ENCODE measurements around the gene OVOL2. TPM values are rescaled to one million over a fixed set of nuclear protein-coding genes. Genes with fewer than 3 reads are reported as not detected.

The OVOL2 gene
- total RNA-seq, 2 experiments from 2014 or later, result not detected

- no peak overlapping the region for H3K27ac ChIP-seq (ENCODE audit: low read depth, low read length, poor library complexity, severe bottlenecking)
- peak overlapping the region; percentile 52; the same call in 1 of the 2 replicates for H2AFZ ChIP-seq (ENCODE audit: low read length)
- H3K4me3 ChIP-seq (ENCODE audit: low read depth, low read length, poor library complexity, severe bottlenecking), result no peak overlapping the region
- POLR2A ChIA-PET, result interaction anchor here (0.5 to 0.7 kb wide), 3 partner anchors 10 to 34 kb away, joined by 3 to 7 read pairs (median 4); no protein-coding TSS in a partner anchor
- no peak for TF ChIP-seq EZH2phosphoT487 (IDR thresholded peaks at IDR 0.05; ENCODE audit: borderline replicate concordance, low read depth, low read length)
- TF ChIP-seq CTCF (conservative IDR thresholded peaks at IDR 0.05; ENCODE audit: low read length), result peak; percentile 99
- peaks cover 14% of the 10 kb centered on the region for H3K4me1 ChIP-seq (ENCODE audit: insufficient read depth, low read length, poor library complexity, severe bottlenecking)
- no TSS peak for BruUV-seq (replicated peaks)
- CTCF ChIA-PET (ENCODE audit: unreplicated experiment), result no interaction called here
- no peaks in the 10 kb centered on the region for H3K79me2 ChIP-seq (ENCODE audit: insufficient read depth, low read depth, low read length)
- peak overlapping the region; percentile 42; the same call in 1 of the 2 replicates for H3K4me2 ChIP-seq (ENCODE audit: low read length)
- DNase-seq (ENCODE audit: low spot score), result peak; percentile 76
- no peaks in the 10 kb centered on the region for H3K9me3 ChIP-seq (ENCODE audit: low read length)
- H3K36me3 ChIP-seq (ENCODE audit: insufficient read depth, low read length), result peaks cover 12% of the 10 kb centered on the region; the same call in 1 of the 2 replicates
- no peaks in the 10 kb centered on the region for H3K9me2 ChIP-seq (ENCODE audit: insufficient read depth, low read length)
- H4K20me1 ChIP-seq (ENCODE audit: insufficient read depth, low read length), result no peaks in the 10 kb centered on the region
- intact Hi-C loops (cut with micrococcal nuclease; ENCODE audit: unreplicated experiment), result loop anchor here (1.0 to 2.0 kb wide), 4 partner anchors 57 to 491 kb away; no protein-coding TSS in a partner anchor
These were observed 61.5 kb downstream of the OVOL2 start for GRCh38 chr20:17995967-17996819.

- BruUV-seq (replicated peaks), result no TSS peak
- no peaks in the 10 kb centered on the region for H3K79me2 ChIP-seq (ENCODE audit: insufficient read depth, low read depth, low read length)
- intact Hi-C loops (cut with micrococcal nuclease; ENCODE audit: unreplicated experiment), result no loop called here
- no peak for DNase-seq (ENCODE audit: low spot score)
- no peak overlapping the region for H2AFZ ChIP-seq (ENCODE audit: low read length)
- no peak overlapping the region for H3K4me2 ChIP-seq (ENCODE audit: low read length)
- ChIA-PET POLR2A (interaction anchor here (0.6 to 1.6 kb wide), 6 partner anchors 8 to 277 kb away, joined by 3 to 5 read pairs (median 3); no protein-coding TSS in a partner anchor), CTCF (ENCODE audit: unreplicated experiment) (no interaction called here)
- H3K4me1 ChIP-seq (ENCODE audit: insufficient read depth, low read length, poor library complexity, severe bottlenecking), result peaks cover 14% of the 10 kb centered on the region
- no peaks in the 10 kb centered on the region for H4K20me1 ChIP-seq (ENCODE audit: insufficient read depth, low read length)
- H3K4me3 ChIP-seq (ENCODE audit: low read depth, low read length, poor library complexity, severe bottlenecking), result no peak overlapping the region
- H3K9me2 ChIP-seq (ENCODE audit: insufficient read depth, low read length), result no peaks in the 10 kb centered on the region
- peak overlapping the region; percentile 23 for H3K27ac ChIP-seq (ENCODE audit: low read depth, low read length, poor library complexity, severe bottlenecking)
- peaks cover 36% of the 10 kb centered on the region for H3K36me3 ChIP-seq (ENCODE audit: insufficient read depth, low read length)
- H3K9me3 ChIP-seq (ENCODE audit: low read length), result no peaks in the 10 kb centered on the region
- TF ChIP-seq CTCF (conservative IDR thresholded peaks at IDR 0.05; ENCODE audit: low read length) (no peak), EZH2phosphoT487 (IDR thresholded peaks at IDR 0.05; ENCODE audit: borderline replicate concordance, low read depth, low read length) (no peak)
These were observed 64.2 kb downstream of the OVOL2 start for GRCh38 chr20:17993546-17993945.
